WTC11 (cell line): Measurements from ENCODE around the gene ADCY2.

Experiments used
- ATF1 ChIP-seq: sonication (generic); formaldehyde crosslinking; IDR thresholded peaks from 2 replicates; pipeline ENCODE4 v1.8.1; 2023; ENCODE audit warnings: mild to moderate bottlenecking, moderate library complexity, missing genetic modification reagents
- CTCF ChIP-seq: fragments of 200-600 bp; IDR thresholded peaks from 2 replicates; pipeline ENCODE4 v1.8.0; 2022; ENCODE audit warnings: antibody characterized with exemption
- E2F1 ChIP-seq: sonication (generic); formaldehyde crosslinking; IDR thresholded peaks from 2 replicates; pipeline ENCODE4 v1.8.0; 2022; ENCODE audit warnings: mild to moderate bottlenecking, missing genetic modification reagents
- ETV6 ChIP-seq: sonication (generic); formaldehyde crosslinking; IDR thresholded peaks from 2 replicates; pipeline ENCODE4 v1.8.1; 2022; ENCODE audit warnings: mild to moderate bottlenecking, missing genetic modification reagents
- STAT6 ChIP-seq: sonication (generic); formaldehyde crosslinking; conservative IDR thresholded peaks from 2 replicates; pipeline ENCODE4 v1.8.1; 2023; ENCODE audit warnings: mild to moderate bottlenecking, low read depth, missing genetic modification reagents, moderate library complexity
- TEAD4 ChIP-seq: sonication (generic); formaldehyde crosslinking; IDR thresholded peaks from 2 replicates; pipeline ENCODE4 v1.8.0; 2022; ENCODE audit warnings: mild to moderate bottlenecking, missing genetic modification reagents
- USF1 ChIP-seq: sonication (generic); formaldehyde crosslinking; IDR thresholded peaks from 2 replicates; pipeline ENCODE4 v1.8.0; 2022; ENCODE audit warnings: mild to moderate bottlenecking, missing genetic modification reagents
- ZNF138 ChIP-seq: sonication (generic); formaldehyde crosslinking; conservative IDR thresholded peaks from 2 replicates; pipeline ENCODE4 v1.8.1; 2022; ENCODE audit warnings: mild to moderate bottlenecking, moderate library complexity, missing genetic modification reagents
- ZNF416 ChIP-seq: fragments of 250-450 bp; sonication (Bioruptor Pico); IDR thresholded peaks from 2 replicates; pipeline ENCODE4 v1.9.0; 2021; ENCODE audit warnings: mild to moderate bottlenecking, inconsistent platforms

- TF ChIP-seq ETV6 (CRISPR knock-in tag) (no peak), ZNF416 (CRISPR knock-in tag) (no peak), CTCF (no peak), TEAD4 (no peak), ATF1 (CRISPR knock-in tag) (no peak), E2F1 (CRISPR knock-in tag) (no peak), ZNF138 (CRISPR knock-in tag) (no peak), STAT6 (no peak), USF1 (CRISPR knock-in tag) (no peak)
Observed at GRCh38 chr5:7753181-7753580, 357.2 kb downstream of the ADCY2 start.
